Large intestine (tissue), 3 donors: ENCODE results near the gene PCNX3. TPM values are rescaled to one million over a fixed set of nuclear protein-coding genes. Genes with fewer than 3 reads are reported as not detected.

Source experiments
- DNase-seq, 2 donors: peaks; one replicate each; pipeline versions ENCODE4 v3.0.0 to v3.0.0-alpha.2; 2013
- H3K27ac ChIP-seq: one replicate; pipeline ENCODE4 v1.5.1; 2013; ENCODE audit warnings: low read length
- H3K27me3 ChIP-seq: 2 replicates; pipeline ENCODE4 v1.6.1; 2013; ENCODE audit warnings: low read length; ENCODE audit not compliant: control insufficient read depth, insufficient read depth
- H3K36me3 ChIP-seq: 2 replicates; pipeline ENCODE4 v1.6.1; 2013; ENCODE audit warnings: low read length; ENCODE audit not compliant: control insufficient read depth, insufficient read depth
- H3K4me1 ChIP-seq: one replicate; pipeline ENCODE4 v1.6.1; 2013; ENCODE audit warnings: low read length; ENCODE audit not compliant: control insufficient read depth, insufficient read depth
- H3K4me3 ChIP-seq: one replicate; pipeline ENCODE4 v1.5.1; 2013; ENCODE audit warnings: low read length
- H3K9me3 ChIP-seq: one replicate; pipeline ENCODE4 v1.6.1; 2013; ENCODE audit warnings: mild to moderate bottlenecking, low read depth, low read length, moderate library complexity; ENCODE audit not compliant: control insufficient read depth
- WGBS: methylation state at CpG from one replicate; pipeline ENCODE4 v1.1.5; 2013; ENCODE audit warnings: low lambda C conversion rate; ENCODE audit not compliant: insufficient coverage; 5-methylcytosine and 5-hydroxymethylcytosine counted together
- polyA plus RNA-seq: library from polyadenylated mRNA; unstranded; fragments of 120-200 nt; gene quantifications from one replicate; pipeline ENCODE4 v1.2.1, GENCODE V29; 2013

Gene PCNX3
- polyA plus RNA-seq, 1 donor = 29.1 TPM

DNA sequence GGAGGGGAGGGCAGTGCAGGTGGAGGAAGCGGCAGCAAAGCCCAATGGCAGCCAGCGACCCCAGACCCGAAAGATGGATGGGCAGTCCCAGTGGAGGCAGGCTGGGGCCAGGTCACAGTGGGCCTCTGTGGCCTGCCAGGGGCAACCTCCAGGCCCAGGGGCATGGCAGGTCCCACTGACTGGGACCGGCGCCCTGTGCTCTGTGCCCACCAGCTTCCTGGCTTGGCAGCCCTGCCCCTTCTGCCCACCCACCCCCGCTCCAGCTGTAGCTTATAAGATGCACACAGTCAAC lies 15.7 kb upstream of the PCNX3 start:
- Histone ChIP-seq H3K9me3 (no peaks in the 10 kb centered on the region), H3K27me3 (no peaks in the 10 kb centered on the region), H3K27ac (no peak overlapping the region), H3K36me3 (peaks cover 64% of the 10 kb centered on the region), H3K4me1 (no peaks in the 10 kb centered on the region), H3K4me3 (no peak overlapping the region)
- WGBS = no CpG with 5 or more reads among the region's 6 CpGs
- DNase-seq = no peak

DNA sequence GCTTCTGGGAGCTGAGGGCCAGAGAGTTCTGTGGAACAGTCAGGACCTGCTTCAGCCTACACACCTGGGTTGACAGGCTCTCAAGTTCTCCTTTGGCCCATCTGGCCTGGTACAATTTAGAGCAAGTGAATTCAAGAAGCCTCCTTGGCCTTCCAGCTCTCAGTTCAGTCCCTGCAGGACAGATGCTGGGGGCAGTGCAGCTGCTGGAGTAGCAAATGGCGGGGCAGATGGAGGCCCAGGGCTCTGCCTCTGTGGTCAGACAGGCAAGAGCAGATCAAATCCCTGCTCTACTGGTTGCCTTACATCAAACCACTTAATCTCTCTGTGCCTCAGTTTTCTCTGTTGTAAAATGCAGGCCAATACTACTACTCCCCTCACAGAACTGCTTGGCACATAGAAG lies 11.3 kb upstream of the PCNX3 start:
- Histone ChIP-seq H3K9me3 (peaks cover 4% of the 10 kb centered on the region), H3K4me1 (peaks cover 11% of the 10 kb centered on the region), H3K27me3 (no peaks in the 10 kb centered on the region), H3K36me3 (peaks cover 72% of the 10 kb centered on the region), H3K27ac (no peak overlapping the region), H3K4me3 (no peak overlapping the region)
- WGBS = no CpG with 5 or more reads among the region's 1 CpG
- DNase-seq = no peak

DNA sequence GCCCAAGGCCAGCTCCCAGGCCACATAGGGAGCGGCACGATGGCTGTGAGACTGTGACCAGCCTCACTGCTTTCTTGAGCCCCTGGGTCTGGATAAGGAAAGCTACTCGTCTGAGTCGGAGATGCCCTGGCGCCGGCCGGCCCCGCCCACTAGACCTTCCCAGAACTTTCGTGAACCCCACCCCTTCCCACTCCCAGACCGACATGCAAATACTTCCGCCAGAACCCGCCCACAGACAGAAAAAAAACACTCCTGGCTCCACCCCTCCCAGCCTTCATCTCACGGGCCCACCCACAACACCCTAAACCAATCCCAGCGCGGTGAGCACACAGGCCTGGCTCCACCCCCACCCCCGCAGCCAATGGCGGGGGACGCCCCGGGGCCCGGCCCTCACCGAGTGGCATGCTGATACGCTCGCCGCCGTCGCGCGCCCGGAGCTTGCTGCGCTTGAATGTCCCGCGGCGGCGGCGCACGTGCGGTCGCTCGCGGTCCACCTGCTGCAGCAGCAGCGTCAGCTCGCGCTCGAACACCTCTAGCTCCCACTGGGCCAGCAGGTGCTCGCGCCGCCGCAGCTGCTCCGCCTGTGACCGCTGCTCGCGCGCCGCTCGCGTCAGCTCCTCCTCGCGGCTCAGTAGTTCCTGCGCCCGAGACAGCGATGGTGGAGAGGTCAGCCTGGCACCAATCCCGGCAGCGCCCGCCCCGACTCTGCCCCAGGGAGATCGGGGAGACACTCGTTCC lies 8.5 kb upstream of the PCNX3 start:
- peaks cover 31% of the 10 kb centered on the region for H3K4me1 ChIP-seq
- 20% methylated on average over 1 of the region's 67 CpGs for WGBS

DNA sequence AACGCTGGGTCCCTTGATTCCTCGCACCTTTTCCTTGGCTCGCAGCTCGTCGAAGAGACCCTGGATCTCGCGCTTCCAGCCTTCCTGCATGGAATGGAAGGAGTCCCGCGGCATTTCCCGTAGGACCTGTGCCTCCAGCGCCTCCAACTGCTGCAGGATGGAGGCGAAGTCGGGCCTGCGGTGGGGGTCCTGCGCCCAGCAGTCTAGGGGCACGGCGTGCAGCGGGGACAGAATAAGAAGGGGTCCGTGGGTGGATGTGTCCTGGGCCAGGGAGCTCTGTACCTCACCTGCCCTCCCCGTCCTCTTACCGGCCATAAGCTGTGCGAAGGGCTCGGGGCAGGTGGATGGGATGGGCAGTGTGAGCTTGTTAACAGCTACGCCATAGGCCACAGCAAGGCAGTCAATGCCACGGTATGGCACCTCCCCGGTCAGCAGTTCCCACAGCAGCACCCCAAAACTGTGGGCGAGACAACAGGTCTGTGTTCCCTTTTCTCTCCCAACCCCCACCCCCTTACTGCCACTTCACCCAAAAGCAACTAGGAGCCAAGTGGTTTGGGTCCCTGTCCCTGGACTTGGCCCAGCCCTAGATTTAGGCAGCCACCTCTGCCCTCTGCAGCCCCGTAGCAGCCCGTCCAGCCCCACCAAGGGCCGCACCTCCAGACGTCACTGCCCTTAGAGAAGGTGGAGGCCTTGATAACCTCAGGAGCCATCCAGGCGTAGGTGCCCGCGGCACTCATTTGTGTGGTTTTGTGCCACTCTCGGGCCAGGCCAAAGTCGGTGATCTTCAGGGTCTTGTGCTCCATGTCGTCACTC lies 7.8 kb upstream of the PCNX3 start:
- WGBS = no CpG with 5 or more reads among the region's 37 CpGs
- Histone ChIP-seq H3K27ac (no peak overlapping the region), H3K4me3 (no peak overlapping the region), H3K9me3 (peaks cover 4% of the 10 kb centered on the region), H3K36me3 (peaks cover 86% of the 10 kb centered on the region), H3K4me1 (peaks cover 37% of the 10 kb centered on the region), H3K27me3 (no peaks in the 10 kb centered on the region)
- DNase-seq = no peak

More for the DNA sequence above, 8.5 kb upstream of the PCNX3 start:
- H3K4me3 ChIP-seq = no peak overlapping the region
- no peaks in the 10 kb centered on the region for H3K27me3 ChIP-seq
- DNase-seq = peak; percentile 89 to 92
- H3K27ac ChIP-seq = no peak overlapping the region
- peaks cover 87% of the 10 kb centered on the region for H3K36me3 ChIP-seq
- H3K9me3 ChIP-seq = peaks cover 4% of the 10 kb centered on the region

DNA sequence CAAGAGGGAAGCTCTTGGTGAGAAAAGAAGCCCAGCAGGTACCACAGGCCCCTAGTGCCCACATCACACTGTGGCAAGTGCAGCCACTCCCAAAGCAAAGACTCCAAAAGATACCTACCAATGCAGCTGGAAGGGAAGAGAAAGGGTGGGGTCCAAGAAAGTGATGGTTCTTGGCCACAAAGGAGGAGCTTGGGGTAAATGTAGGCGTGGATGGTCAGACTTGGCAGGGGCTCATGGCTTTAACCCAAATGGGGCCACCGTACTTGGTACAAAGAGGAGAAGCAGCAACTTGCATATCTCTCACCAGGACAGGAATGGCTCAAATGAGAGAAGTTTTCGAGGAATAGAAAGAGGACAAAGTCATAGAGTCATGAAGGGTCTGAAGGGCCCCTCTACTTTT lies 6.3 kb upstream of the PCNX3 start:
- H3K36me3 ChIP-seq = peaks cover 75% of the 10 kb centered on the region
- H3K27me3 ChIP-seq = no peaks in the 10 kb centered on the region
- H3K27ac ChIP-seq = no peak overlapping the region
- no CpG with 5 or more reads among the region's 3 CpGs for WGBS
- peaks cover 45% of the 10 kb centered on the region for H3K4me1 ChIP-seq
- no peak overlapping the region for H3K4me3 ChIP-seq
- no peak for DNase-seq
- H3K9me3 ChIP-seq = peaks cover 4% of the 10 kb centered on the region

DNA sequence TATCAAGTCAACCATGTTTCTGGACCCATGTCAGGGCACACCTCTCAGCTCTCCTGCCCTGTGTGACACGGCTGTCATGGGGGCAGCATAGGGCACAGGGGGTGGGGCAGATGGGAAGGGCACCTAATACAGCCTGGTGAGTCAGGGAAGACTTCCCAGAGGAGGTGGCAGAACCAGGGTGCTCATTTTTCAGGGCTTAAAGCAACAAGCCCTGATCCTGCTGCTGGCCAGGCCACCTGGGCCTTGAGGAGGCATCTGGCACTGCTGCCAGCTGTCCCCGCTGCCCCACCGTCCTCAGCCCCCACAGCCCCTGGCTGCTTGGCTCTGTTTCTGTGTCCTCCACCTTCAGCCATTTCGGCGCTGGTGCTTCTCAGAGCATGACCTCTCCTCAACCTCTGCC lies 5.9 kb upstream of the PCNX3 start:
- WGBS = no CpG with 5 or more reads among the region's 5 CpGs
- Histone ChIP-seq H3K27ac (no peak overlapping the region), H3K9me3 (peaks cover 4% of the 10 kb centered on the region), H3K4me3 (no peak overlapping the region), H3K36me3 (peaks cover 71% of the 10 kb centered on the region), H3K27me3 (no peaks in the 10 kb centered on the region), H3K4me1 (peaks cover 45% of the 10 kb centered on the region)
- DNase-seq = no peak

DNA sequence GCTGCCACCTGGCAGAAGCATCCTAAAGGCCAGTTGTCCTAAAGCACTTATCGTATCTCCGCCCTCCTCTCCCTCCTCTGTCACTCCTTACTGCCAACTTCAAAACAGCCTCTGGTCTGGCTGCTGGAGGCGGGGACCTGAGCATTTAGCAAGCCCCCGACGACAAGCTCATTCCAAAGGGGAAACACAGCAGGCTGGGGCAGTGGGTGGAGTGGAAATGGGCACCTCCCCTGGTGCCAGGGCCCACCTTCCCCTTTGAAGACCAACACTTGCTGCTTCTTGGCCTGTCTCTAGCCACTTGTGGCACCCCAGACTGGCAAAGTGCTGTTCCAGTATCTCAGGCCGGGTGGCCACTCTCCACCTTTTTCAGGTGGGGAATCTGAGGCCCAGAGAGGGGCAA lies 5.2 kb upstream of the PCNX3 start:
- H3K4me1 ChIP-seq = peaks cover 45% of the 10 kb centered on the region
- H3K27me3 ChIP-seq = no peaks in the 10 kb centered on the region
- no peak for DNase-seq
- peaks cover 63% of the 10 kb centered on the region for H3K36me3 ChIP-seq
- no peak overlapping the region for H3K4me3 ChIP-seq
- H3K27ac ChIP-seq = no peak overlapping the region
- WGBS = no CpG with 5 or more reads among the region's 6 CpGs
- peaks cover 4% of the 10 kb centered on the region for H3K9me3 ChIP-seq

DNA sequence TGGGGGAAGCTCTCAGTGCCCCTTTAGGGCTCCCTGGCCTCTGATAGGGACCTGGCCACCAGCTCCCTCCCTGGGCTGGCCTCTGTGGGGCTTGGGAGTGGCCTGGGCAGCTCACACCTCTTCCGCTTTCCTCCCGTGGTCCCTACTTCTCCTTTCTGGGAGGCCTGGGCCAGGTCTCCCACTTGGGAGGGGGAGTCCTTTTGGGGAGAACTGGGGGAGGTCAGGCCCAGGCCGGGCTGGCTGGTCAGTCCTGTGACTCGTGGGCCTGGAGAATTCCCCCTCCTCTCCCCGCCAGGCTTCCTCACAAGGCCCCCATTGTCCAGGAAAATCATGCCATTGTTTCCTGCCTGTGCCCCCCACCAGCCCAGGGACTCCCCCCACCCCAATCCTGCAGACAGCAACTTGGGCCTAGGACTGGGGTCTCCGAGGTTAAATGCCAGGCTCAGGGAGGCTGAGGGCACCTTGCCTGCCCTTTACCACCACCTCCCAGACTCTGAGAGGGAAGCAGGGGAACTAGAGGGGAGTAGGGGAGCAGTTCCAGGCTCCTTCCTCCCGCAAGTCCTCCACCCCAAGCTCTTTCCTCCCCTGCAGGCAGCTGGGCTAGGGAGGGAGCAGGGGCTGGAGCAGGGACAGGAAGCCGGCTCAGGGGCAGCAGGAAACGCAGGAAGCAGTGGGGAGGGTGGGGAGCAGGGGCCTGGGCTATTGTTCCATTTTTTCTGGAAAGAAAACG lies 4.4 kb upstream of the PCNX3 start:
- Histone ChIP-seq H3K4me3 (peak overlapping the region; percentile 98), H3K27me3 (no peaks in the 10 kb centered on the region), H3K27ac (no peak overlapping the region), H3K36me3 (peaks cover 56% of the 10 kb centered on the region), H3K4me1 (peaks cover 45% of the 10 kb centered on the region), H3K9me3 (peaks cover 4% of the 10 kb centered on the region)
- no CpG with 5 or more reads among the region's 10 CpGs for WGBS
- DNase-seq = no peak

DNA sequence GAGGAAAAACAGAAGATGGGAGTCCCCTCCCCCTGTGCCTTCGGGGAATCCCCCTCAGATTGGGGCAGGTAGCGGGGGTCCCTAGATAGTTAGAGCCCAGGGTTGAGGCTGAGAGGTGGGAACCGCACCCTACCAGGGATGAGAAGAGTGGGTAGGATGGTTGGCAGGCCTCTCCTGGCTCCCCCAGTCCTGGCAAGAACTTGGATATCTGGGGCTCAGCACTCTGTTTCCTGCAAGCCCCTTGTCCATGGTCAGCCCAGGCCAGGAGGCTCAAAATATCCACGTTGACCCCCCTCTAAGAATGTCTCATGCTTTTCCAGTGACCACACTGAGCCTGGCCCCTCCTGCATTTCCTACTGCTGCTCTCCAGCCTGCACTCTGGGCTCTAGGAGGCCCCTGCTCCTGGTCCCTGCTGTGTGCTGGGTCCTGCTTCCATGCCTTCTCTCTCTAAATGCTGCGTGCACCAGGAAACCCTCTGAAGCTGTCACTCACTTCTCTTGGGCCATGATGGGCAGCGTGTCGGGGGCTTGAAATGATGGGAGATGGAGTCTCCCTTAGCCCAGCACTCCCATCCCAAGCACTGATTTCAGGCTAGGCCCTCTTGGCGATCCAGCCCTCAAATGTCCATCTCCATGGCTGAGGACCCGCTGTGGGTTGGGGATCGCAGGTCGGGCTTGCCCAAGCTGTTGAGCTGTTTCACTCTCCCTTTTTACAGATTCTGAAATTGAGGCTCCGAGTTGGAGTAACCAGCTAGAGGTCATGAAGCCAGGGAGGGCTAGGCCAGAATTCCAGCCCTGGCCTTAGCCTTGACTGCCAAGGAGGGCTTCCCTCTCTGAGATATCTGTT lies 3.6 kb upstream of the PCNX3 start:
- H3K4me3 ChIP-seq = peak overlapping the region; percentile 98
- no peaks in the 10 kb centered on the region for H3K27me3 ChIP-seq
- no CpG with 5 or more reads among the region's 12 CpGs for WGBS
- peaks cover 50% of the 10 kb centered on the region for H3K4me1 ChIP-seq
- H3K36me3 ChIP-seq = peaks cover 50% of the 10 kb centered on the region
- H3K9me3 ChIP-seq = peaks cover 4% of the 10 kb centered on the region
- no peak overlapping the region for H3K27ac ChIP-seq
- DNase-seq = no peak

DNA sequence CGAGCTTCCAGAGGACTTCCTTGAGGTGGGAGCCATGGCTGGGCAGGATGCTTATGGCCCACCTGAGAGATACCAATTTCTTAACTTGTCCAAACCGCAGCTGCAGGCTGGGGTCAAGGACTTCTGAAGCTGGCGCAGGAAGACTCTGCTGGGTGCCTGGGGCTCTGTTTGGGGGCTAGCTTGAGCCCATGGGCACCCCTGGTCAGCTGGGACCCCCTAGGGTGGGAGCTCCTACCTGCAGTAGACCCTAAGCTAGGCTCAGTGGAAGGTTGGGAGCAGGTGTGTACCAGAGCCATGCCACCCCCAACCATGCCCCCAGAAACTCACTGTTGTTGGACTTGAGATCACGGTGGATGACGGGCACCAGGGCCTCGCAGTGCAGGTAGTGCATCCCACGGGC lies 2.9 kb upstream of the PCNX3 start:
- DNase-seq = no peak
- Histone ChIP-seq H3K4me1 (peaks cover 51% of the 10 kb centered on the region), H3K4me3 (peak overlapping the region; percentile 98), H3K9me3 (no peaks in the 10 kb centered on the region), H3K27me3 (no peaks in the 10 kb centered on the region), H3K27ac (no peak overlapping the region), H3K36me3 (peaks cover 52% of the 10 kb centered on the region)
- no CpG with 5 or more reads among the region's 7 CpGs for WGBS
